ENCODE results near the gene ABCC3. TPM values are rescaled to one million over a fixed set of nuclear protein-coding genes. Genes with fewer than 3 reads are reported as not detected.

ABCC3 gene
- total and polyA plus RNA-seq, 2 of the 8 experiments (the other 6 are each of a cell fraction or from before 2014, with no cell fraction given), result 0.35 to 0.37 TPM

- TF ChIP-seq FOSL1 (IDR thresholded peaks at IDR 0.05; ENCODE audit: insufficient read depth, low read depth, low read length), result no peak
These were observed 14.4 kb upstream of the ABCC3 start (continued) for GRCh38 chr17:50620237-50620636.

Measured in H1 (cell line).